Gastrocnemius medialis (tissue), 4 donors: ENCODE data around the gene TFRC.

Experiments
- POLR2A ChIP-seq, 2 donors: fragments of 450-650 bp; IDR thresholded peaks; one replicate each; pipeline ENCODE4 v1.6.1; 2017; ENCODE audit warnings: antibody characterized with exemption in 2 of 2, mild to moderate bottlenecking in 2 of 2, moderate library complexity in 2 of 2
- TF ChIP-seq, protein P1 (sequence below), 5 experiments: fragments of 450-650 bp in 3 of 5; fragments of 200-600 bp in 2 of 5; sonication (generic) in 2 of 5; IDR thresholded peaks in 4 of 5; conservative IDR thresholded peaks in 1 of 5; 1 replicate in 4 of 5; 2 replicates in 1 of 5; pipeline ENCODE4 v1.5.1; 2016 to 2019; ENCODE audit warnings: antibody characterized with exemption in 5 of 5, mild to moderate bottlenecking in 3 of 5, moderate library complexity in 3 of 5

DNA sequence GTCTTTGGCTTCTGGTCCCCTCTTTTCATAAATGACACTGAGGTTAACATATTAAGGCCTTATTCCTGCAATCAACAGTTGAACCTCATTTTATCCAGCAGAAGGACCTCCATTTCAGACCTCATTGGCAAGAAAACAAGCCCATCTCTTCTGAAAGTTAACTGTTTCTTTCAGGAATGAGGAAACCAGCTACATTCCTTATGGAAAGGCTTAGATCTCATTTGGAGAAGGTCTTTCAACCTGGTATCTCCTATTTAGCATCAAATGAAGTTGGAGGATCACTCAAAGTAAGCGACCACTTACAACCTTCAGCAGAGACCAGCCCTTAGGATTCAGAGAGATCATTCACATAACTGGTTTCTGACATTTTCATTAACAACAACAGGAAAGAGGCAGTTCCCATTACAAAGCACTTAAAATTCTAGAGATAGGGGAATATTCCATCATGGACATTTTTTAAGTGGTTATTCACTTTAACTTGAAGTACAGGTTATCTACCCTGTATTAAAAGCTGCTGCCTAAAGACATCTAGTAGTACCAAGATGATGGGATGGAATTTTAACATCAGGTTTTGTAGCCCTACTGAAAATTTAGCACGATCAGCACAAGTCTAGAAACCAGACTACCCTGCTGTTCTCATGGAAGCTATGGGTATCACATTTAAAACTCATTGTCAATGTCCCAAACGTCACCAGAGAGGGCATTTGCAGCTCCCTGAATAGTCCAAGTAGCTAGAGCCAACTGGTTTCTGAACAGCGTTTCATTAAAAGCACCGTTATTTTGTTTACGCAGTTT lies 30.4 kb downstream of the TFRC start:
- TF ChIP-seq, protein P1, sequence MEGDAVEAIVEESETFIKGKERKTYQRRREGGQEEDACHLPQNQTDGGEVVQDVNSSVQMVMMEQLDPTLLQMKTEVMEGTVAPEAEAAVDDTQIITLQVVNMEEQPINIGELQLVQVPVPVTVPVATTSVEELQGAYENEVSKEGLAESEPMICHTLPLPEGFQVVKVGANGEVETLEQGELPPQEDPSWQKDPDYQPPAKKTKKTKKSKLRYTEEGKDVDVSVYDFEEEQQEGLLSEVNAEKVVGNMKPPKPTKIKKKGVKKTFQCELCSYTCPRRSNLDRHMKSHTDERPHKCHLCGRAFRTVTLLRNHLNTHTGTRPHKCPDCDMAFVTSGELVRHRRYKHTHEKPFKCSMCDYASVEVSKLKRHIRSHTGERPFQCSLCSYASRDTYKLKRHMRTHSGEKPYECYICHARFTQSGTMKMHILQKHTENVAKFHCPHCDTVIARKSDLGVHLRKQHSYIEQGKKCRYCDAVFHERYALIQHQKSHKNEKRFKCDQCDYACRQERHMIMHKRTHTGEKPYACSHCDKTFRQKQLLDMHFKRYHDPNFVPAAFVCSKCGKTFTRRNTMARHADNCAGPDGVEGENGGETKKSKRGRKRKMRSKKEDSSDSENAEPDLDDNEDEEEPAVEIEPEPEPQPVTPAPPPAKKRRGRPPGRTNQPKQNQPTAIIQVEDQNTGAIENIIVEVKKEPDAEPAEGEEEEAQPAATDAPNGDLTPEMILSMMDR (IDR thresholded peaks at IDR 0.05 in 4 of 5, conservative IDR thresholded peaks at IDR 0.05 in 1 of 5): no peak
- TF ChIP-seq POLR2A (IDR thresholded peaks at IDR 0.05): no peak
